Hepatocyte (in vitro differentiated cells): ENCODE data around the gene BATF3. TPM values are rescaled to one million over a fixed set of nuclear protein-coding genes. Genes with fewer than 3 reads are reported as not detected.
"Not testable (repeated sequence)": the region's sequence is repeated elsewhere in the genome, so short reads cannot be mapped to it uniquely, and the experiment has no call there.

ENCODE experiments used
- DNase-seq: peaks from one replicate; pipeline ENCODE4 v3.0.0-alpha.2; 2016; ENCODE audit warnings: low spot score
- H2AFZ ChIP-seq: fragments of 200-600 bp; sonication (generic); 2 replicates; pipeline ENCODE4 v1.6.0; 2016; ENCODE audit warnings: antibody characterized with exemption, mild to moderate bottlenecking
- H3K27ac ChIP-seq: fragments of 200-600 bp; sonication (generic); 2 replicates; pipeline ENCODE4 v1.5.1; 2016; ENCODE audit warnings: mild to moderate bottlenecking
- H3K27me3 ChIP-seq: fragments of 200-600 bp; sonication (generic); 2 replicates; pipeline ENCODE4 v1.6.1; 2016
- H3K36me3 ChIP-seq: fragments of 200-600 bp; sonication (generic); replicated peaks from 2 replicates; pipeline ENCODE4 v1.5.1; 2016; ENCODE audit warnings: low read depth; ENCODE audit not compliant: insufficient read depth
- H3K4me1 ChIP-seq: fragments of 200-600 bp; sonication (generic); 2 replicates; pipeline ENCODE4 v1.5.1; 2016; ENCODE audit warnings: mild to moderate bottlenecking, moderate library complexity; ENCODE audit not compliant: insufficient read depth
- H3K4me2 ChIP-seq: fragments of 200-600 bp; sonication (generic); 2 replicates; pipeline ENCODE4 v1.6.0; 2016
- H3K4me3 ChIP-seq: fragments of 200-600 bp; sonication (generic); 2 replicates; pipeline ENCODE4 v1.5.1; 2016; ENCODE audit warnings: mild to moderate bottlenecking
- H3K79me2 ChIP-seq: fragments of 200-600 bp; sonication (generic); 2 replicates; pipeline ENCODE4 v1.6.0; 2017; ENCODE audit warnings: mild to moderate bottlenecking
- H3K9me2 ChIP-seq: fragments of 200-600 bp; sonication (generic); replicated peaks from 2 replicates; pipeline ENCODE4 v1.6.0; 2017; ENCODE audit warnings: mild to moderate bottlenecking; ENCODE audit not compliant: insufficient read depth
- H3K9me3 ChIP-seq: fragments of 200-600 bp; sonication (generic); 2 replicates; pipeline ENCODE4 v1.5.1; 2016; ENCODE audit warnings: low read depth, mild to moderate bottlenecking
- H4K20me1 ChIP-seq: fragments of 200-600 bp; sonication (generic); 2 replicates; pipeline ENCODE4 v1.6.0; 2016; ENCODE audit warnings: mild to moderate bottlenecking; ENCODE audit not compliant: insufficient read depth, poor library complexity, severe bottlenecking
- CTCF ChIP-seq: fragments of 200-600 bp; sonication (generic); IDR thresholded peaks from 2 replicates; pipeline ENCODE4 v1.5.1; 2016; ENCODE audit warnings: antibody characterized with exemption, mild to moderate bottlenecking; ENCODE audit not compliant: poor library complexity
- EZH2 ChIP-seq: fragments of 200-600 bp; sonication (generic); IDR thresholded peaks from 2 replicates; pipeline ENCODE4 v1.6.1; 2016; ENCODE audit warnings: antibody characterized with exemption, mild to moderate bottlenecking, borderline replicate concordance
- EZH2phosphoT487 ChIP-seq: fragments of 200-600 bp; sonication (generic); IDR thresholded peaks from one replicate; pipeline ENCODE4 v1.6.1; 2018; ENCODE audit warnings: antibody characterized with exemption, mild to moderate bottlenecking, low read depth, moderate library complexity; ENCODE audit not compliant: unreplicated experiment, severe bottlenecking
- WGBS: methylation state at CpG from one replicate; pipeline ENCODE4 v1.1.6; 2016; ENCODE audit warnings: low lambda C conversion rate; ENCODE audit errors: missing lambda C conversion rate; 5-methylcytosine and 5-hydroxymethylcytosine counted together
- polyA plus RNA-seq: library from polyadenylated mRNA; unstranded; fragments of >200 nt; fragmentation: Nextera tagmentation; extraction: Ambion mirVana; gene quantifications from 2 replicates; pipeline ENCODE4 v1.2.1, GENCODE V29; 2016
- total RNA-seq: library from RNA; depleted of rRNA; stranded (reverse); fragments of >200 nt; gene quantifications from 2 replicates; pipeline ENCODE4 v1.2.3, GENCODE V29; 2014

Gene BATF3
- total and polyA plus RNA-seq, 2 experiments from 2014 or later = 3.5 TPM; not detected in 1

GRCh38 chr1:212664409-212665199 is 35.0 kb downstream of the BATF3 start:
- Histone ChIP-seq H3K9me2 (no peaks in the 10 kb centered on the region), H3K4me3 (no peak overlapping the region), H3K27ac (no peak overlapping the region), H3K4me1 (peaks cover 4% of the 10 kb centered on the region), H3K4me2 (peak overlapping the region; percentile 78), H3K36me3 (no peaks in the 10 kb centered on the region), H4K20me1 (no peaks in the 10 kb centered on the region), H3K27me3 (no peaks in the 10 kb centered on the region), H2AFZ (no peak overlapping the region), H3K79me2 (no peaks in the 10 kb centered on the region), H3K9me3 (no peaks in the 10 kb centered on the region)
- TF ChIP-seq EZH2 = no peak
- TF ChIP-seq CTCF = no peak
- TF ChIP-seq EZH2phosphoT487 = no peak
- 76% methylated on average over 11 of the region's 11 CpGs for WGBS
- DNase-seq = no peak

- H3K4me2 ChIP-seq, H2AFZ ChIP-seq, H3K9me2 ChIP-seq: not testable (repeated sequence)
Measured at GRCh38 chr1:212658250-212658649, 41.4 kb downstream of the BATF3 start.

GRCh38 chr1:212656730-212657129 is 42.9 kb downstream of the BATF3 start:
- H3K79me2 ChIP-seq = no peaks in the 10 kb centered on the region
- H2AFZ ChIP-seq = no peak overlapping the region
- H3K27ac ChIP-seq = no peak overlapping the region
- no peaks in the 10 kb centered on the region for H3K9me3 ChIP-seq
- no peaks in the 10 kb centered on the region for H3K27me3 ChIP-seq
- 92% methylated on average over 5 of the region's 5 CpGs for WGBS
- H4K20me1 ChIP-seq = no peaks in the 10 kb centered on the region
- H3K36me3 ChIP-seq = no peaks in the 10 kb centered on the region
- no peaks in the 10 kb centered on the region for H3K4me1 ChIP-seq
- no peak overlapping the region for H3K4me3 ChIP-seq
- TF ChIP-seq EZH2 = no peak
- TF ChIP-seq CTCF = no peak
- TF ChIP-seq EZH2phosphoT487 = no peak
- no peak overlapping the region for H3K4me2 ChIP-seq
- no peak for DNase-seq
- no peaks in the 10 kb centered on the region for H3K9me2 ChIP-seq

More at GRCh38 chr1:212658250-212658649, 41.4 kb downstream of the BATF3 start:
- H3K79me2 ChIP-seq, H3K4me3 ChIP-seq, H3K27me3 ChIP-seq, H3K4me1 ChIP-seq, H3K9me3 ChIP-seq, H3K36me3 ChIP-seq, H3K27ac ChIP-seq, DNase-seq, H4K20me1 ChIP-seq: not testable (repeated sequence)
- WGBS = 46% methylated on average over 7 of the region's 7 CpGs

GRCh38 chr1:212655668-212656440 is 43.8 kb downstream of the BATF3 start:
- Histone ChIP-seq H3K9me3 (no peaks in the 10 kb centered on the region), H4K20me1 (no peaks in the 10 kb centered on the region), H3K9me2 (no peaks in the 10 kb centered on the region), H3K27me3 (no peaks in the 10 kb centered on the region), H3K27ac (no peak overlapping the region), H3K4me3 (no peak overlapping the region), H3K36me3 (no peaks in the 10 kb centered on the region), H3K4me1 (no peaks in the 10 kb centered on the region), H3K4me2 (no peak overlapping the region), H2AFZ (no peak overlapping the region), H3K79me2 (no peaks in the 10 kb centered on the region)
- DNase-seq = no peak
- no peak for TF ChIP-seq CTCF
- no peak for TF ChIP-seq EZH2
- TF ChIP-seq EZH2phosphoT487 = no peak
- 64% methylated on average over 6 of the region's 6 CpGs for WGBS
